ENCODE results near the gene SPACA9. TPM values are rescaled to one million over a fixed set of nuclear protein-coding genes. Genes with fewer than 3 reads are reported as not detected.

SPACA9 gene
- total RNA-seq, 4 donors from 2014 or later = 9.0 to 14.7 (median 11.7) TPM

GRCh38 chr9:132927704-132928103, 49.0 kb downstream of the SPACA9 start:
- 87 to 95% methylated on average over 7 of the region's 7 CpGs for WGBS, 2 donors
- no peak overlapping the region for H3K4me3 ChIP-seq (ENCODE audit: low read depth, poor library complexity, severe bottlenecking)
- DNase-seq (ENCODE audit: low spot score in 2 of 2) = no peak
- no peak for TF ChIP-seq CTCF (IDR thresholded peaks at IDR 0.05)
- no peak for TF ChIP-seq POLR2A (IDR thresholded peaks at IDR 0.05)
- intact Hi-C loops (cut with DNase I; ENCODE audit: low total_unique reads) = no loop called here

- 91 to 94% methylated on average over 9 of the region's 9 CpGs for WGBS, 2 donors
- TF ChIP-seq POLR2A (IDR thresholded peaks at IDR 0.05) = no peak
- TF ChIP-seq CTCF (IDR thresholded peaks at IDR 0.05) = no peak
Observed at GRCh38 chr9:132931178-132931735, 52.6 kb downstream of the SPACA9 start.

GRCh38 chr9:132935026-132935425, 56.3 kb downstream of the SPACA9 start:
- no peak overlapping the region for H3K4me3 ChIP-seq (ENCODE audit: low read depth, poor library complexity, severe bottlenecking)
- TF ChIP-seq POLR2A (IDR thresholded peaks at IDR 0.05) (no peak), CTCF (IDR thresholded peaks at IDR 0.05) (no peak)
- 74 to 78% methylated on average over 6 of the region's 6 CpGs for WGBS, 2 donors
- no peak for DNase-seq (ENCODE audit: low spot score in 2 of 2)
- intact Hi-C loops (cut with DNase I; ENCODE audit: low total_unique reads) = no loop called here

More at GRCh38 chr9:132931178-132931735, 52.6 kb downstream of the SPACA9 start:
- DNase-seq (ENCODE audit: low spot score in 2 of 2) = no peak
- no peak overlapping the region for H3K4me3 ChIP-seq (ENCODE audit: low read depth, poor library complexity, severe bottlenecking)
- intact Hi-C loops (cut with DNase I; ENCODE audit: low total_unique reads) = no loop called here

GRCh38 chr9:132937463-132937901, 58.8 kb downstream of the SPACA9 start:
- intact Hi-C loops (cut with DNase I; ENCODE audit: low total_unique reads) = no loop called here
- no peak overlapping the region for H3K4me3 ChIP-seq (ENCODE audit: low read depth, poor library complexity, severe bottlenecking)
- TF ChIP-seq CTCF (IDR thresholded peaks at IDR 0.05) = no peak
- no peak for TF ChIP-seq POLR2A (IDR thresholded peaks at IDR 0.05)
- DNase-seq (ENCODE audit: low spot score in 2 of 2) = no peak
- 88 to 95% methylated on average over 7 of the region's 7 CpGs for whole genome bisulfite sequencing, 2 donors

- TF ChIP-seq CTCF (IDR thresholded peaks at IDR 0.05) (no peak), POLR2A (IDR thresholded peaks at IDR 0.05) (no peak)
- intact Hi-C loops (cut with DNase I; ENCODE audit: low total_unique reads) = no loop called here
- 89 to 97% methylated on average over 1 of the region's 1 CpG for WGBS, 2 donors
- no peak for DNase-seq (ENCODE audit: low spot score in 2 of 2)
- H3K4me3 ChIP-seq (ENCODE audit: low read depth, poor library complexity, severe bottlenecking) = no peak overlapping the region
Observed at GRCh38 chr9:132939169-132939568, 60.5 kb downstream of the SPACA9 start.

Other genes with a start within 250 kb of the SPACA9 start
- gene DDX31, start 208.9 kb upstream of the SPACA9 start, total RNA-seq = 10 to 100 TPM; 16.9 to 24.1 (median 18.6) TPM
- 10 to 100 TPM; 18.7 to 23.4 (median 20.5) TPM for gene GTF3C4, start 208.4 kb upstream of the SPACA9 start, total RNA-seq
- 1 to 10 TPM; 1.4 to 5.5 (median 2.0) TPM for gene AK8, start 614 bp upstream of the SPACA9 start, total RNA-seq
- gene TSC1, start 65.7 kb downstream of the SPACA9 start, total RNA-seq = 10 to 100 TPM; 27.1 to 67.7 (median 32.5) TPM
- gene GFI1B, start 99.8 kb downstream of the SPACA9 start, total RNA-seq = under 1 TPM in 2 of 4 donors, not detected in 2; 0.13 to 0.38 TPM
- 10 to 100 TPM; 44.2 to 90.2 (median 55.4) TPM for gene GTF3C5, start 152.1 kb downstream of the SPACA9 start, total RNA-seq
- 10 to 100 TPM in 2 of 4 donors, 1 to 10 TPM in 1, under 1 TPM in 1; 0.38 to 31.2 (median 8.4) TPM for gene CEL, start 183.1 kb downstream of the SPACA9 start, total RNA-seq
- gene RALGDS, start 242.3 kb downstream of the SPACA9 start, total RNA-seq = 100 to 1,000 TPM in 3 of 4 donors, 10 to 100 TPM in 1; 95.0 to 176 (median 123) TPM